ENCODE results near the gene CTF1. TPM values are rescaled to one million over a fixed set of nuclear protein-coding genes. Genes with fewer than 3 reads are reported as not detected.

CTF1 gene
- total RNA-seq, 1 experiment from 2014 or later: 1.4 TPM

DNA sequence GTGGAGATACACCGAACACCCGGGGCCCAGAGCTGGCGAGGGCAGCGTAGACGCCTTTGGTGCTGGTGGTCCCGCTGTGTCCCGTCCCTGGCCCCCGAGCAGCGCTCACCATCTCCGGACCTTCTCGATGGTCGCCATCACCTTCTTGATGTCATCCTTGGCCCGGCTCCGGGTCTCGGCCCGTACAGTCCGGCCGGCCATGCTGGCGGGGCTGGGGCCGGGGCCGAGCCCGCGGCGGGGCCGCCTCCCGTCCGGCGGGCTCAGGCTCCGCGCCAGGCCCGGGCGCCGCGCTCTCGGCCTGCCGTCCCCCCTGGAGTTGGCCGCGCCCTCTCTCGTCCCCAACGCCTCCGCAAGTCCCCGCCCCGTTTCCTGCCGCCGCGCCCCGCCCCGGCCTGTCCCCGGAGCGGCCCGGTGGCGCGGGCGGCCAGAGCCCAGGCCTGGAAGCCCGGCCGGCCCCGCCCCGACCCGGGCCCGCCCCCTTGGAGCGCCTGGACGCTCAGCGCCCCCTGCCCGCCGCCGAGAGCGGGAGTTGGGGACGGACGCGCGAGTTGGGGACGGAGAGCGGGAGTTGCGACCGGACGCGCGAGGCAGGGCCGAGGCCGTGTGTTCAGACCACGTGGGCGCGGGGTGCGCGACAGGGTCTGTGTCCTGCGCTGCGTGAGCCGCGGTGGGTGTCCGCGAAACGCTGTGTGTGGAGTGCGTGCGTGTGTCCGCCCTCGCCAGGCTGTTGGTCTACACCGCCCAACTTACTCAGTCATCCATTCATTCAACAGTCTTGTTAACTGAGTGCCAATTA lies 2.5 kb upstream of the CTF1 start, which contains the start of gene BCL7C (continued):
- TF ChIP-seq MAX (IDR thresholded peaks at IDR 0.05): no peak
- peak; percentile 39 for TF ChIP-seq YY1 (IDR thresholded peaks at IDR 0.05; ENCODE audit: extremely low read depth, insufficient replicate concordance, low read depth, low read length)

GRCh38 chr16:30894540-30895368 lies 1.7 kb upstream of the CTF1 start:
- Histone ChIP-seq H2AFZ (ENCODE audit: low read depth, low read length, poor library complexity, severe bottlenecking) (no peak overlapping the region), H3K4me3 (replicated peaks in 1 of 2; ENCODE audit: low read depth in 1 of 2, low read length in 2 of 2) (peak overlapping the region; percentile 27 to 93; a peak in 3 of 4 replicates), H4K20me1 (ENCODE audit: insufficient read depth) (no peaks in the 10 kb centered on the region), H3K9ac (ENCODE audit: low read length) (peak overlapping the region; percentile 77), H3K27me3 (ENCODE audit: insufficient read depth, low read length) (no peaks in the 10 kb centered on the region), H3K4me2 (ENCODE audit: low read length) (peak overlapping the region; percentile 100), H3K27ac (ENCODE audit: low read depth, low read length) (peak overlapping the region; percentile 98), H3K4me1 (ENCODE audit: control insufficient read depth in 1 of 2, insufficient read depth in 2 of 2, low read length in 2 of 2) (peaks cover 25 to 48% of the 10 kb centered on the region in 2 experiments), H3K79me2 (ENCODE audit: insufficient read depth, low read length) (peaks cover 15% of the 10 kb centered on the region), H3K36me3 (ENCODE audit: control insufficient read depth in 1 of 2, insufficient read depth in 2 of 2, low read length in 2 of 2) (peaks cover 5 to 6% of the 10 kb centered on the region in 2 experiments; a peak in 2 of 4 replicates), H3K9me3 (ENCODE audit: control insufficient read depth in 1 of 2, insufficient read depth in 1 of 2, low read depth in 1 of 2, low read length in 2 of 2) (no peaks in the 10 kb centered on the region), H3K9me2 (ENCODE audit: insufficient read depth) (no peaks in the 10 kb centered on the region)
- ChIA-PET POLR2A (interaction anchor here (0.8 kb wide), 1 partner anchor 20 kb away, joined by 3 read pairs; no protein-coding TSS in a partner anchor), RAD21 (ENCODE audit: low non-redundant PET in 1 of 2, low total read pairs in 2 of 2, uncharacterized antibody in 2 of 2, unreplicated experiment in 2 of 2) (no interaction called here), CTCF (no interaction called here)
- DNase-seq (ENCODE audit: low read depth, low spot score) (no peak), ATAC-seq (no peak)
- intact Hi-C loops (cut with micrococcal nuclease): no loop called here
- TSS peak; percentile 84 for BruUV-seq (replicated peaks)
- TF ChIP-seq POLR2A (IDR thresholded peaks at IDR 0.05; ENCODE audit: borderline replicate concordance, extremely low read depth, insufficient read depth, insufficient read length) (no peak), JUND (IDR thresholded peaks at IDR 0.05) (no peak), EGR1 (IDR thresholded peaks at IDR 0.05; ENCODE audit: low read depth) (no peak), ELF1 (IDR thresholded peaks at IDR 0.05; ENCODE audit: borderline replicate concordance, low read depth) (no peak), EZH2phosphoT487 (IDR thresholded peaks at IDR 0.05; ENCODE audit: borderline replicate concordance) (no peak), FOSL1 (IDR thresholded peaks at IDR 0.05; ENCODE audit: low read depth) (no peak), CTCF (IDR thresholded peaks at IDR 0.05 in 2 of 3, conservative IDR thresholded peaks at IDR 0.05 in 1 of 3; ENCODE audit: borderline replicate concordance in 1 of 3, insufficient read depth in 1 of 3, low read depth in 2 of 3, low read length in 2 of 3) (no peak), TCF7L2 (IDR thresholded peaks at IDR 0.05; ENCODE audit: borderline replicate concordance, extremely low read depth, insufficient read depth, insufficient read length) (no peak)
- TF ChIP-seq, protein P1, sequence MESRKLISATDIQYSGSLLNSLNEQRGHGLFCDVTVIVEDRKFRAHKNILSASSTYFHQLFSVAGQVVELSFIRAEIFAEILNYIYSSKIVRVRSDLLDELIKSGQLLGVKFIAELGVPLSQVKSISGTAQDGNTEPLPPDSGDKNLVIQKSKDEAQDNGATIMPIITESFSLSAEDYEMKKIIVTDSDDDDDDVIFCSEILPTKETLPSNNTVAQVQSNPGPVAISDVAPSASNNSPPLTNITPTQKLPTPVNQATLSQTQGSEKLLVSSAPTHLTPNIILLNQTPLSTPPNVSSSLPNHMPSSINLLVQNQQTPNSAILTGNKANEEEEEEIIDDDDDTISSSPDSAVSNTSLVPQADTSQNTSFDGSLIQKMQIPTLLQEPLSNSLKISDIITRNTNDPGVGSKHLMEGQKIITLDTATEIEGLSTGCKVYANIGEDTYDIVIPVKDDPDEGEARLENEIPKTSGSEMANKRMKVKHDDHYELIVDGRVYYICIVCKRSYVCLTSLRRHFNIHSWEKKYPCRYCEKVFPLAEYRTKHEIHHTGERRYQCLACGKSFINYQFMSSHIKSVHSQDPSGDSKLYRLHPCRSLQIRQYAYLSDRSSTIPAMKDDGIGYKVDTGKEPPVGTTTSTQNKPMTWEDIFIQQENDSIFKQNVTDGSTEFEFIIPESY (IDR thresholded peaks at IDR 0.05; ENCODE audit: extremely low read depth, insufficient replicate concordance, low read length): no peak
- TF ChIP-seq, protein P2, sequence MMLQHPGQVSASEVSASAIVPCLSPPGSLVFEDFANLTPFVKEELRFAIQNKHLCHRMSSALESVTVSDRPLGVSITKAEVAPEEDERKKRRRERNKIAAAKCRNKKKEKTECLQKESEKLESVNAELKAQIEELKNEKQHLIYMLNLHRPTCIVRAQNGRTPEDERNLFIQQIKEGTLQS (IDR thresholded peaks at IDR 0.05): no peak
- TF ChIP-seq, protein P3, sequence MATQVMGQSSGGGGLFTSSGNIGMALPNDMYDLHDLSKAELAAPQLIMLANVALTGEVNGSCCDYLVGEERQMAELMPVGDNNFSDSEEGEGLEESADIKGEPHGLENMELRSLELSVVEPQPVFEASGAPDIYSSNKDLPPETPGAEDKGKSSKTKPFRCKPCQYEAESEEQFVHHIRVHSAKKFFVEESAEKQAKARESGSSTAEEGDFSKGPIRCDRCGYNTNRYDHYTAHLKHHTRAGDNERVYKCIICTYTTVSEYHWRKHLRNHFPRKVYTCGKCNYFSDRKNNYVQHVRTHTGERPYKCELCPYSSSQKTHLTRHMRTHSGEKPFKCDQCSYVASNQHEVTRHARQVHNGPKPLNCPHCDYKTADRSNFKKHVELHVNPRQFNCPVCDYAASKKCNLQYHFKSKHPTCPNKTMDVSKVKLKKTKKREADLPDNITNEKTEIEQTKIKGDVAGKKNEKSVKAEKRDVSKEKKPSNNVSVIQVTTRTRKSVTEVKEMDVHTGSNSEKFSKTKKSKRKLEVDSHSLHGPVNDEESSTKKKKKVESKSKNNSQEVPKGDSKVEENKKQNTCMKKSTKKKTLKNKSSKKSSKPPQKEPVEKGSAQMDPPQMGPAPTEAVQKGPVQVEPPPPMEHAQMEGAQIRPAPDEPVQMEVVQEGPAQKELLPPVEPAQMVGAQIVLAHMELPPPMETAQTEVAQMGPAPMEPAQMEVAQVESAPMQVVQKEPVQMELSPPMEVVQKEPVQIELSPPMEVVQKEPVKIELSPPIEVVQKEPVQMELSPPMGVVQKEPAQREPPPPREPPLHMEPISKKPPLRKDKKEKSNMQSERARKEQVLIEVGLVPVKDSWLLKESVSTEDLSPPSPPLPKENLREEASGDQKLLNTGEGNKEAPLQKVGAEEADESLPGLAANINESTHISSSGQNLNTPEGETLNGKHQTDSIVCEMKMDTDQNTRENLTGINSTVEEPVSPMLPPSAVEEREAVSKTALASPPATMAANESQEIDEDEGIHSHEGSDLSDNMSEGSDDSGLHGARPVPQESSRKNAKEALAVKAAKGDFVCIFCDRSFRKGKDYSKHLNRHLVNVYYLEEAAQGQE (IDR thresholded peaks at IDR 0.05; ENCODE audit: low read depth): no peak

Measured in HCT116 (cell line).